Measurements from ENCODE around the gene DDX11.
"Not testable (repeated sequence)": the region's sequence is repeated elsewhere in the genome, so short reads cannot be mapped to it uniquely, and the experiment has no call there.

The DDX11 gene

DNA sequence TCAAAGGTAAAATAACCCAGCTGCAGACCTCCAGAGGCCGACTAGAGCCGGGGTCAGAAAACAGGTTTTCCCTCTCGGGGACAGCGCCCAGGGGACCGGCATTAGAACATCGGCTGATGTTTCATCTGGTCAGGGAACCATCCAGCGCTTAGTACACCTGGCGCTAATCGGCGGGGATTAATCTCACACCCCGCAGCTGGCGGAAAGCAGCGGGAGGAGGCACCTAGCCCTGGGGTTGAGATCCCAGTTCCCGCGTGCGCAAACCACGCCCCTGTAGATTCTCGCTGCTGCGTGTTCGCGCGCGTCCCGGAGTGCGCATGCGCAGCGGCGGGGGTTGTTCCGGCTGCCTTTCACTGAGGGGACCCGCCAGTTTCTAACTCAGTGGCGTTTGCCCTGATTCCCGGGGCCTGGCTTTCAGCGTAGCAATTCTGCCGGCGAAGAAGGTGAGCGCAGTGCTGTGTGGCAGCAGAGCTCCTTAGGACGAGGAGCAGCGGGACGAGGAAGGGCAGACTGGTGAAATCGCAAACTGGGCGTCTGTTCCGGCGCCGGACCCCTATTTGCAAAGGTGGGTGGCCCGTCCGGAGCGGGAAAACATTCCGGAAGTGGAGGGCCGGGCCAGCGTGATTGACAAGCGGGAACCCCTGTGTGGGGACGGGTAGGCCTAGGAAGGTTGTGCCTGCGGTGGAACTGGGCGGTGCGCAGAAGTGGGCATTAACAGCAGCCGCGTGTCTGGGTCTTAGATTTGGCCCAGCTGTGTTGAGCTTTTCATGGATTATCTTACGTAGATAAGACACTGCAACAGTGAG lies at the start of gene DDX11:
TSS of gene DDX11 (plus strand) at position 334 of the 806 bp plus-strand sequence. CDS start 4,534 bp downstream, outside the sequence.
- H3K9me3 Mint-ChIP-seq = not testable (repeated sequence)
- H3K4me1 Mint-ChIP-seq = peaks cover 43% of the 10 kb centered on the region

DNA sequence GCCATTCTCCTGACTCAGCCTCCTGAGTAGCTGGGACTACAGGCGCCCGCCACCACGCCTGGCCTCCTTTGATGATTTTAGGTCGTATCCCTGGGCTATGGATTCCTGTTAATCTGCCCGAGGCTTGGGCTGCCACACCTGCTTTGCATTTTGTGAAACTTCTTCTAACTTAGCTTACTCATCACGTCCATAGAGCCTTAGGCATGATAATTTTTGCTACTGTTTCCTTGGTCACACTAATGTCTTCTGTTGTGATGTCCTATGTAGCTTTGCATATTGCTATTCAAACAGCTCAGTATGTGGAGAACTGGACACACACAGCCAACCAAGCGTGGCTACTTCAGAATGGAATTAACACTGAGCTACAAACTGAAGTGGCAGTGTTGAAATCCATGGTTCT lies 47.5 kb upstream of the DDX11 start:
- Mint-ChIP-seq H3K36me3 (ENCODE audit: low read depth) (no peaks in the 10 kb centered on the region), H3K4me1 (no peaks in the 10 kb centered on the region), H3K27me3 (no peaks in the 10 kb centered on the region), H3K9me3 (peaks cover 3% of the 10 kb centered on the region), H3K4me3 (no peak overlapping the region), H3K27ac (no peak overlapping the region)
- DNase-seq (no peak), ATAC-seq (no peak)

More for the DNA sequence above, at the start of gene DDX11:
- ATAC-seq = peak; percentile 98
- H3K36me3 Mint-ChIP-seq (ENCODE audit: low read depth) = peaks cover 26% of the 10 kb centered on the region
- not testable (repeated sequence) for H3K27me3 Mint-ChIP-seq
- peak within 1 kb of the TSS; percentile 98 for H3K27ac Mint-ChIP-seq
- H3K4me3 Mint-ChIP-seq = peak within 1 kb of the TSS; percentile 99
- peak; percentile 93 for DNase-seq

DNA sequence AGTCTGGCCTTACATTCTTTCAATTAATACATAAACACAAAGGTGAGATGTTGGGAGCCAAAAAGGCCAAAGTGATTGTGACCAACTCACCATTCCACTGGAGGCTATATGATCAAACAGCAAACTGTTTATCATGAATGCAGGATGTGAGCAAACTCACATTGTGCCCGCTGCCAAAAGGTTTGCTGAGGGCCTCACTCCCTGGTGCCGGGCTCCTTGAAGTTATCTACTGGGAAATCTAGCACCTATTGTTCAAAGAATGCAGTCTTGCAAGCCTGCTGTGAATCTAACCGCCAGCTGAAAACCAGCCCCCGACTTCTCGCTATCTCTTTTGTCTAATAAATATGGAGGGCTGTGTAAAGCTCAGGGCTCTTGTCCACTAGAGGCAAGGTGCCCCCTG lies 46.7 kb upstream of the DDX11 start:
- H3K27me3 Mint-ChIP-seq; H3K36me3 Mint-ChIP-seq (ENCODE audit: low read depth); H3K9me3 Mint-ChIP-seq; H3K4me1 Mint-ChIP-seq; H3K27ac Mint-ChIP-seq; DNase-seq; ATAC-seq; H3K4me3 Mint-ChIP-seq: not testable (repeated sequence)

DNA sequence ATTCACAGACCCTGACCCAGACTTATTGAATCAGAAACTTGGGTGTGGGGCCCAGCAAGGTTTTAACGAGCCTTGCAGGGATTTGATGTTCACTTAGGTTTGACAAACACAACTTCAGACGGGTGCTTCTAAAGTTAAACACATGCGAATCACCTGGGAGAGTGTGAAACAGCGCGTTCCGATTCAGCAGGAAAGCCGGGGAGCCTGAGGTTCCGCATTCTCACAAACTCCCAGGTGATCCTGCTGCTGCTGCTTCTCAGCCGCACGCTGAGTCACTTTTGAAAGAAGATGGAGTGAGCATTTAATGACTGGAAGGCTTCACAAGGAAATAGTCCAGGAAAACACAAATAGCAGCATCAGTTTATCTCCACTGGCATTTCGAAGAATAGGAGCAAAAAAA lies 44.2 kb upstream of the DDX11 start:
- Mint-ChIP-seq H3K36me3 (ENCODE audit: low read depth) (no peaks in the 10 kb centered on the region), H3K27ac (no peak overlapping the region), H3K9me3 (peaks cover 3% of the 10 kb centered on the region), H3K4me3 (no peak overlapping the region), H3K4me1 (no peaks in the 10 kb centered on the region), H3K27me3 (no peaks in the 10 kb centered on the region)
- no peak for ATAC-seq
- no peak for DNase-seq

DNA sequence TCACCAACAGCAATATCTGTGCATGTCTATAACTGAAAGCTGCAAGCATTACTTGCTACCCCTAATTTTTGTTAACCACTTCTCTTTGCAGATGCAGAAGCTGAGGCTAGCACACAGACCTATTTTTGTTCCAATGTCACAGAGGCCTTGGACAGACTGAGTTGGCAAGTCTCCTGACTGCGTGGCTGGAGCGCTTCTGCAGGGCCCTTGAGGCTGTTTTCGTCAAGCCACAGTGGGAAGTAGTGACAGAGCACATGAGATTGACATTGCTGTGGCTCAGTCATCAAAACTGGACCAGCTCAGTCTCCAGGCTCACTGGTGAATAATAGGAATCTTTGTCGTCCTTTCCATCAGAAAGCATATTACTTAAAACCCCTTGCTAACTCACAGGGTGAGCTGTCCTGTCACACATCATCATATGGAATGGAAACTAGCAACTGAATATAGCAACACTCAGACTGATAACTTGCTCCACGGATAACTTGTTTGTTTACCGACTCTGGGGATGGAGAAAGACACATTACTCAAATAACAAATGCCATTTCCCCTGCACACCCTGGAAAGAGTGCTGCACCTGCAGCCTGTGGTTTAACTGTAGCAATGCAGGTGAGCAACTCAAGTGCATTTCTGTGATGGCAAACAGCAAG lies 43.6 kb upstream of the DDX11 start:
- no peak for ATAC-seq
- no peak overlapping the region for H3K4me3 Mint-ChIP-seq

DNA sequence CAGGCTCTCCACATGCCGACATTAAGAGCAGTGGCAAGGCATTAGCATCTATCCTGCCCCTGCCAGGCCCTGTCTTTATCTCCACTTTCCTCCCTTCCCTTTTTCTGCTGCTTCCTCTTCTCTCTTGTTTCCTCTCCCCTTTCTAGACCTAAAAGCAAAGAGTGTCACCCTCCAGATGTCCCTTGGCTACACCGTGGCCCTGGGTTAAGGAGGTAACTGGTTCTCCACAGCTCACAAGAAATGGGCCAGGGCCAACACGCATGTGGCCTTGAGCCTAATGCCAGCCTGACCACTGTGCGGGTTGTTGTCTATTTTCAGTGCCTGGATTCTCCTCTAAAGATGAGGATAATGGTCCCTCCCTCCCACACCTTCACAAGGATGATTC lies 41.7 kb upstream of the DDX11 start:
- no peak overlapping the region for H3K27ac Mint-ChIP-seq
- H3K4me1 Mint-ChIP-seq = no peaks in the 10 kb centered on the region
- no peak for ATAC-seq
- no peak overlapping the region for H3K4me3 Mint-ChIP-seq
- no peak for DNase-seq
- no peaks in the 10 kb centered on the region for H3K36me3 Mint-ChIP-seq (ENCODE audit: low read depth)
- peaks cover 3% of the 10 kb centered on the region for H3K9me3 Mint-ChIP-seq
- no peaks in the 10 kb centered on the region for H3K27me3 Mint-ChIP-seq

More for the DNA sequence above, 43.6 kb upstream of the DDX11 start:
- peaks cover 3% of the 10 kb centered on the region for H3K9me3 Mint-ChIP-seq
- no peaks in the 10 kb centered on the region for H3K36me3 Mint-ChIP-seq (ENCODE audit: low read depth)
- no peak overlapping the region for H3K27ac Mint-ChIP-seq
- no peaks in the 10 kb centered on the region for H3K4me1 Mint-ChIP-seq
- no peaks in the 10 kb centered on the region for H3K27me3 Mint-ChIP-seq
- no peak for DNase-seq

DNA sequence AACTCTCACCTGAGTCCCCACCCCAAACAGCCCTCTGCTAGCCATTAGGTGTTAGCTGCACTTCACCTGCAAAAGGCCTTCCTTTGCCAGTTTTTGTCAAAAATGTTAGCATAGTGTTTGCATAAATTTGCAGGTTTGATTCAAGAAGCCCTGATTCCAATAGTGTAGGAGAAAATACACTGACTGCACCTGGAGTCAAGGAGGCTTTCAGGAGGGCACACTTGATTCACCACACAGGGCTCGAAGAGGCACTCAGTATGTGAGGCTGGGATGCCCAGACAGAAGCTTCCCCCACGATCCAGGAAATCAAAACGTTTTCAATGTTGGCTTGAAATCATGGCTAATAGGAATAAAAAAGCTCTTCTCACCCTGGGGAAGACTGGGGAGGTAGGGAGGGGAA lies 40.5 kb upstream of the DDX11 start:
- H3K4me1 Mint-ChIP-seq = no peaks in the 10 kb centered on the region
- ATAC-seq = no peak
- DNase-seq = no peak
- H3K4me3 Mint-ChIP-seq = no peak overlapping the region
- H3K27ac Mint-ChIP-seq = no peak overlapping the region
- no peaks in the 10 kb centered on the region for H3K27me3 Mint-ChIP-seq
- no peaks in the 10 kb centered on the region for H3K36me3 Mint-ChIP-seq (ENCODE audit: low read depth)
- no peaks in the 10 kb centered on the region for H3K9me3 Mint-ChIP-seq

DNA sequence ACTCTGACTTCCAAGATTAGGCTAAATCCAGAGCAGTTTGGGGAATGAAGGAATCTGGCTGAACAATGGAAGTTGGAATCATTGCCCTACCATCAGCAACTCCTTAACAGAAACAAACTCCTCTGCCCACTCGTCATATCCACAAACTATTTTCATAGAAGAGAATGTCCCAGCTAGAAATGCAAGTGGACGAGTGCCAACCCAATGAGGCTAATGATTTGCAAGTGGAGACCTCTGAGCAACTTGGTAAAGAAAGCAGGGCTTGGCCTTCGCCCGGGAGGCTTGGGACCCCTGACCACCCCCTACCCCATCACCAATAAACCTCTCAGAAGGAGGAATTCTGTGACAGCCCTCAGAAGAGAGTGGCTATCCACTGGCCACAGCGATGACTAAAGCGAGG lies 40.0 kb upstream of the DDX11 start:
- Mint-ChIP-seq H3K9me3 (no peaks in the 10 kb centered on the region), H3K27ac (no peak overlapping the region), H3K4me3 (no peak overlapping the region), H3K27me3 (no peaks in the 10 kb centered on the region), H3K36me3 (ENCODE audit: low read depth) (no peaks in the 10 kb centered on the region), H3K4me1 (no peaks in the 10 kb centered on the region)
- DNase-seq (no peak), ATAC-seq (no peak)

DNA sequence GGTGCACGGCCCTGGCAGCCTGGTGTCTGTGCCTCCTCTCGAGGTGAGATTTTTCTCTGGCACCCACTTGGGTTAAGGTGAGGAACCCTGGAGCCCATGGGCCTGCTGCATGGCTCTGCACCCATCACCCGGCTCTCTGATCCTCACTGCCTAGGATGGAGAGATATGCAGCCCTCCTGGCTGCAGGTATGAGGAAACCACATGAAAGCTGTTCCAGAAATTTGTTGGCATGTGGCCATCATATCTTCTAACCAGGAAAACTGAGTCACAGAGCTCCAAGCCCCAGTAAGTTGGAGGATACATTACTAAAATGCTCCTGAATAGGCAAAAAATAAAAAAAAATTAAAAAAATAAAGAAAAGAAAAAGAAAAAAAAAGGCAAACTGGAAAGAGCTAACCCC lies 39.3 kb upstream of the DDX11 start:
- Mint-ChIP-seq H3K4me3 (no peak overlapping the region), H3K4me1 (no peaks in the 10 kb centered on the region), H3K36me3 (ENCODE audit: low read depth) (no peaks in the 10 kb centered on the region), H3K9me3 (no peaks in the 10 kb centered on the region), H3K27ac (no peak overlapping the region), H3K27me3 (no peaks in the 10 kb centered on the region)
- ATAC-seq (no peak), DNase-seq (no peak)

DNA sequence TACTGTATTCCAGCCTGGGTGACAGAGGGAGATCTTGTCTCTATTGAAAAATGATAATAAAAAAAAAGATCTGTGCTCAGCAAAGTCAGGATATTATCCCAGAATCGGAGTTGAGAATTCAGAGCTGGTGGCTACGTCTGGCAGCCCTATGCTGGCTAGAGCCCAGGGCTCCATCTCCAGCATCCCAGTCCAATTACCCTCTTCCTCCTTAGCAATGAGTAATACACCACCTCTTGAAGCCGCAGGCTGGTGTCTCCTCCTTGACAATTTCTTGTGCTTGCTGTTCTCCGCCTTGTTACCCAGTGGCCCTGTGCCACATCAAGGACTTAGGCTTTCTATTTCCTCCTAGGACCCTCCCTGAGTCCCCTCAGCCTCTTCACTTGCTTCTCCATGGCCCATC lies 38.4 kb upstream of the DDX11 start:
- no peaks in the 10 kb centered on the region for H3K36me3 Mint-ChIP-seq (ENCODE audit: low read depth)
- H3K9me3 Mint-ChIP-seq = no peaks in the 10 kb centered on the region
- ATAC-seq (no peak), DNase-seq (no peak)
- H3K27ac Mint-ChIP-seq = no peak overlapping the region
- H3K4me1 Mint-ChIP-seq = no peaks in the 10 kb centered on the region
- H3K4me3 Mint-ChIP-seq = no peak overlapping the region
- no peaks in the 10 kb centered on the region for H3K27me3 Mint-ChIP-seq

DNA sequence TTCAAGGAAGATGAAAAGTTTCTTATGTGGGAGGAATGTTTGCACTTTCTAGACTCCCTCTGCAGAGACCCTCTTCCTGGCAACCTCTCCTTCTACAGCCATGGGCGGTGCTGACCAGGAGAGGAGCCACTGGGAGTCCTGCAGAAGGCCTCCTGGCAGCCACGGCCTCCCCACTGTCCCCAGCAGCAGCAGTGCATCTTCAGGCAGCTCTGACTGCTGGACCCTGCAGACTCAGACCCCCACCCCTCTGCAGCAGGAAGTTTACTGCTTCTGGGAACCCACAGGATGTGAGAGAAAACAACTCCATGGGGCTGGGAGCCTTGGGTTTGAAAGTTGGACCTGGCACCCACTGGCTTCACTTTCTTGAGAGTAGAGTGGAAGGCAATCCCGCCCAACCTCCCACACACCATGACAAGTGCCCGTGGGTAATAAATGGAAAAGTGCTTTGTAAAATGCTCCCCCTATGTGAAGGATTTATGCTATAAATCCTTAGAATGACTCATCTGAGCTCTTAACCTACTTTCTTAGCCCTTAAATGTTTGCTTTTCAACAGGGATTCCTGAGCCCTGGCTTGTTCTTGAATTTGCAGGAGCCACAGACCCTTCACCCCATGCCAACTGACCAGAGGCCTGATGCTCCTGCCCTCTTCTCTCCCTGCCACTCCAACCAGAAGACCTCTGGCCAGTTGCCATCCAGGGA lies 37.5 kb upstream of the DDX11 start:
- no peak overlapping the region for H3K4me3 Mint-ChIP-seq
- no peaks in the 10 kb centered on the region for H3K4me1 Mint-ChIP-seq
- no peaks in the 10 kb centered on the region for H3K27me3 Mint-ChIP-seq
- no peaks in the 10 kb centered on the region for H3K9me3 Mint-ChIP-seq
- no peak for ATAC-seq
- no peak for DNase-seq
- no peaks in the 10 kb centered on the region for H3K36me3 Mint-ChIP-seq (ENCODE audit: low read depth)
- no peak overlapping the region for H3K27ac Mint-ChIP-seq

DNA sequence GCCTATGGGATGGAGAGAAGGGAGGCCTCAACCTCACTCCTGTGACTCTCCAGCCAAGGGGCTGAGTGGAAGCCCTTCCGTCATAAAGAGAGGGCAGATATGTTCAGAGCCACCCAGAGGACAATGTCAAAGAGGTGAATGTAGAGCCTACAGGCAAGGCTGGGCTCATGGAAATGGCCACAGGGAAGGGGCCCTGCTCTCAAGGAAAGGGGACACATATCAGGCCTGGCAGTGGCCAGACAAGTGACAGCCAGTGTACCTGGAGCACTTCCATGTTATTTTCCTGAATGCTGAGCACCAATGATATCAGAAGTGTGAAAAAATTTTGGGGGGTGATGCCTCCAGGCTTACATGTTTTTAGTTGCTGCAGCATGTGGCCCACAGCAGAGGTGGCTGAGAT lies 36.6 kb upstream of the DDX11 start:
- Mint-ChIP-seq H3K27ac (no peak overlapping the region), H3K4me3 (no peak overlapping the region), H3K27me3 (no peaks in the 10 kb centered on the region), H3K9me3 (no peaks in the 10 kb centered on the region), H3K4me1 (no peaks in the 10 kb centered on the region), H3K36me3 (ENCODE audit: low read depth) (no peaks in the 10 kb centered on the region)
- ATAC-seq (no peak), DNase-seq (no peak)

DNA sequence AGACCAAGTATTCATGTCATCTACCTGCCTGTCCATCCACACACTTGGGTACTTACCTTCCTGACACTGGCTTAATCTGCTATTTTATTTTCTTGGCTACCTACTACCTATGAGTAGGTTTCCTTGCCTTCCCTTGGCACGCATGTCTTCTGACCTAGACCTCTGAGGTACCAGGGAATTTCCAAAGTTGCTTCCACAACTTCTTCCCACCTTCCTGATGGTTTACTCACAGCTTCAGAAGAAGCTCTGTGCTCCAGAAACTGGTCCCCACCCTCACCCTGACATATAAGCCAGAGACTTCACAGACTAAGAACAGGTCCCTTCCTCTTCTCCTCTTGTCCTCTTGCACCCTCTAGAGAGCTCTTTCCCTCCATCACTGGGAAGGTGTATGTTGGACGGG lies 35.7 kb upstream of the DDX11 start:
- Mint-ChIP-seq H3K27me3 (no peaks in the 10 kb centered on the region), H3K4me3 (no peak overlapping the region), H3K4me1 (no peaks in the 10 kb centered on the region), H3K9me3 (no peaks in the 10 kb centered on the region), H3K27ac (no peak overlapping the region), H3K36me3 (ENCODE audit: low read depth) (no peaks in the 10 kb centered on the region)
- ATAC-seq (no peak), DNase-seq (no peak)

DNA sequence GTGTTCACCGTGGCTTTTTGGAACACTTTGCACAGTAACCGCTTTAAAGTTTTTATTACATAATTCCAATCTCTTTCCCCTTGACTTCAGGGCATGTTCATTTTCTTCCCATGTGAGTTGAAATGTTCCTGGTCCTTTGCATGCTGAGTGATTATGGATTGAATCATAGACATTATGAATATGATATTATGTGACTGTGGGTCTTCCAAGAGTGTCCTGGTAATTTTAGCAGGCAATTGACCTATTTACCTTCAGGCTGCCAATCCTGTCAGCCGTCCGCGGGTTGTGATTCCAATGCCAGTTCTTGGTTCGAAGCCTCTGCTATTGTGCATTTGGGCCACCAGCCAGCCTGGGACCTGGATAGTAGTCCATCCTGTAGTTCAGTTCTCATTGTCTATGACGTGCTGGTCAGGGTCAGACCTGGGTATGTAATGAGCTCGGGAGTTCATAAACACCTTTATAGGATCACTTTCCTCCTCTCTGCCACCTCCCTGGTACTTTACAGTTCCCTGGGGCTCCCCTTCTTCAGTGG lies 32.6 kb upstream of the DDX11 start:
- DNase-seq (no peak), ATAC-seq (no peak)
- Mint-ChIP-seq H3K4me1 (no peaks in the 10 kb centered on the region), H3K27ac (no peak overlapping the region), H3K27me3 (no peaks in the 10 kb centered on the region), H3K9me3 (no peaks in the 10 kb centered on the region), H3K36me3 (ENCODE audit: low read depth) (no peaks in the 10 kb centered on the region), H3K4me3 (no peak overlapping the region)

DNA sequence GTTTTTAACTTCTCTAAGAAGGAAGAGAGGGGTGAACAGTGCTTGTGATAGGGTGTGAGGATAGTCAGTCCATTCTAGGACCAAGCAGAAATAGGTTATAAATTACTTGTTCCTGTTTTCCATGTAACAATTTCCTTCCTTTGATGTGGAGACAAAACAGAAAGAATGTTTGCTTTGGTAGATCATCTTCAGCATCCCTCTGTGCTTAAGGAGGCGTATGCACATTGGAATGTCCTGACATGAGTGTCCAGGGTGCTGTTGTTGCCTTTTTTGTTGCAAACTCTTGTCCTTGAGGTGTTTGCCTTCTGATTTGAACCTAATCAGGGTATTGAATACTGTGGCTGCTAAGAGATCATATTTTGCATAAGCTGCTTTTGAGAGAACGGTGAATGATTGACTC lies 23.5 kb upstream of the DDX11 start:
- H3K27ac Mint-ChIP-seq; ATAC-seq; H3K9me3 Mint-ChIP-seq; H3K4me3 Mint-ChIP-seq; DNase-seq; H3K27me3 Mint-ChIP-seq; H3K36me3 Mint-ChIP-seq (ENCODE audit: low read depth): not testable (repeated sequence)
- H3K4me1 Mint-ChIP-seq = peaks cover 36% of the 10 kb centered on the region
